Lung (tissue), 12 donors: ENCODE data around the gene PLIN4. TPM values are rescaled to one million over a fixed set of nuclear protein-coding genes. Genes with fewer than 3 reads are reported as not detected.
A peak's percentile ranks its signal among the peaks of the same experiment; 100 is the strongest.

ENCODE experiments used
- ATAC-seq: fragments of 200-7000 bp; cut with Tn5 transposase; one replicate; pipeline ENCODE4 v1.9.1; 2020; ENCODE audit warnings: moderate number of reproducible peaks; ENCODE audit not compliant: insufficient read depth, low FRiP score
- DNase-seq, 3 donors: peaks; one replicate each; pipeline ENCODE4 v3.0.0-alpha.2; 2013 to 2017
- H3K27ac ChIP-seq, 2 donors: one replicate each; pipeline ENCODE4 v1.5.1; 2013; ENCODE audit warnings: mild to moderate bottlenecking in 2 of 2, moderate library complexity in 2 of 2, control low read depth in 1 of 2, inconsistent platforms in 1 of 2, low read depth in 1 of 2, low read length in 1 of 2
- H3K27me3 ChIP-seq, 3 donors: one replicate each; pipeline ENCODE4 v1.5.1; 2013; ENCODE audit warnings: low read length in 2 of 3; ENCODE audit not compliant: control insufficient read depth in 3 of 3, insufficient read depth in 3 of 3
- H3K36me3 ChIP-seq, 4 donors: one replicate each; pipeline ENCODE4 v1.5.1; 2013; ENCODE audit warnings: low read length in 4 of 4, mild to moderate bottlenecking in 1 of 4, moderate library complexity in 1 of 4; ENCODE audit not compliant: control insufficient read depth in 4 of 4, insufficient read depth in 4 of 4
- H3K4me1 ChIP-seq, 5 donors: one replicate each; pipeline ENCODE4 v1.5.1; 2013; ENCODE audit warnings: low read length in 5 of 5, mild to moderate bottlenecking in 2 of 5, moderate library complexity in 1 of 5; ENCODE audit not compliant: control insufficient read depth in 5 of 5, insufficient read depth in 5 of 5
- H3K4me3 ChIP-seq: one replicate; pipeline ENCODE4 v1.5.1; 2013; ENCODE audit warnings: mild to moderate bottlenecking, control low read depth, moderate library complexity
- H3K9ac ChIP-seq, 2 donors: one replicate each; pipeline ENCODE4 v1.5.1; 2013; ENCODE audit warnings: low read length in 2 of 2, control low read depth in 1 of 2; ENCODE audit not compliant: insufficient read depth in 1 of 2
- H3K9me3 ChIP-seq, 4 donors: one replicate each; pipeline ENCODE4 v1.5.1; 2013; ENCODE audit warnings: low read length in 3 of 4, mild to moderate bottlenecking in 1 of 4, moderate library complexity in 1 of 4; ENCODE audit not compliant: control insufficient read depth in 4 of 4, insufficient read depth in 3 of 4
- CTCF ChIP-seq: IDR thresholded peaks from 2 replicates; pipeline ENCODE4 v1.5.1; 2012; ENCODE audit warnings: mild to moderate bottlenecking; ENCODE audit errors: control extremely low read depth, extremely low read depth
- WGBS, 2 donors: extraction: QIAGEN DNeasy Blood & Tissue Kit; methylation state at CpG; one replicate each; pipeline ENCODE4 v1.1.7; 2013; 5-methylcytosine and 5-hydroxymethylcytosine counted together
- polyA plus RNA-seq, 2 donors: library from polyadenylated mRNA; stranded (reverse); fragments of 200-250 nt; gene quantifications; one replicate each; pipeline ENCODE4 v1.2.1, GENCODE V29; 2013
- total RNA-seq, 2 donors: library from RNA; depleted of rRNA in 1 of 2; stranded (reverse); fragments of >200 nt in 1 of 2; gene quantifications; one replicate each; pipeline ENCODE4 v1.2.1, GENCODE V29; 2014 to 2021
- donor health status: control.
- donor health status: control.
- donor health status: Bipolar disorder and iron deficiency.
- donor health status: healthy.
- donor health status: DM: yes; HTN: yes; CAD: no.

PLIN4 gene
- total and polyA plus RNA-seq, 4 donors: 0.85 to 5.0 (median 3.8) TPM

GRCh38 chr19:4559569-4559968 lies 41.3 kb upstream of the PLIN4 start, which contains the start of gene SEMA6B:
SEMA6B (minus strand) TSS chr19:4559684; CDS start chr19:4558457, 1,227 bp downstream.
- Histone ChIP-seq H3K4me3 (peak within 1 kb of the TSS; percentile 58), H3K36me3 (peaks cover 0 to 5% (median 0%) of the 10 kb centered on the region in 4 donors), H3K27ac (peak within 1 kb of the TSS; percentile 68 to 69), H3K9me3 (no peaks in the 10 kb centered on the region), H3K9ac (no peak within 1 kb of the TSS), H3K4me1 (peaks cover 0 to 6% (median 0%) of the 10 kb centered on the region in 5 donors), H3K27me3 (no peaks in the 10 kb centered on the region)
- TF ChIP-seq CTCF: no peak
- ATAC-seq: no peak
- 8 to 34% methylated on average over 13 of the region's 13 CpGs for WGBS, 2 donors
- peak in 2 of 3 donors; percentile 17 to 31 for DNase-seq

GRCh38 chr19:4557971-4558941 lies 40.0 kb upstream of the PLIN4 start:
- Histone ChIP-seq H3K36me3 (peaks cover 0 to 11% (median 0%) of the 10 kb centered on the region in 4 donors), H3K9me3 (no peaks in the 10 kb centered on the region), H3K4me3 (peak overlapping the region; percentile 43), H3K4me1 (peaks cover 0 to 6% (median 0%) of the 10 kb centered on the region in 5 donors), H3K9ac (no peak overlapping the region), H3K27me3 (no peaks in the 10 kb centered on the region), H3K27ac (no peak overlapping the region)
- ATAC-seq (no peak), DNase-seq (peak in 2 of 3 donors; percentile 31 to 47)
- 29 to 30% methylated on average over 35 to 44 of the region's 44 CpGs for WGBS, 2 donors
- peak; percentile 83 for TF ChIP-seq CTCF

- Histone ChIP-seq H3K27me3 (no peaks in the 10 kb centered on the region), H3K9me3 (no peaks in the 10 kb centered on the region), H3K27ac (no peak overlapping the region), H3K9ac (no peak overlapping the region), H3K4me3 (peak overlapping the region; percentile 43), H3K36me3 (peaks cover 0 to 16% (median 0%) of the 10 kb centered on the region in 4 donors), H3K4me1 (peaks cover 0 to 5% (median 0%) of the 10 kb centered on the region in 5 donors)
- ATAC-seq: no peak
- TF ChIP-seq CTCF: no peak
- no peak for DNase-seq
- WGBS, 2 donors: 84 to 87% methylated on average over 33 of the region's 33 CpGs
These were observed 39.1 kb upstream of the PLIN4 start for GRCh38 chr19:4557144-4557970.
